HG02852 (cell line): ENCODE measurements around the gene ADAT1.
"Not testable (repeated sequence)": the region's sequence is repeated elsewhere in the genome, so short reads cannot be mapped to it uniquely, and the experiment has no call there.

Experiments used
- ATAC-seq: cut with Tn5 transposase; IDR thresholded peaks from one replicate; pipeline ENCODE4 v1.9.1; 2021; ENCODE audit warnings: mild to moderate bottlenecking, moderate library complexity; ENCODE audit not compliant: unreplicated experiment

The ADAT1 gene

DNA sequence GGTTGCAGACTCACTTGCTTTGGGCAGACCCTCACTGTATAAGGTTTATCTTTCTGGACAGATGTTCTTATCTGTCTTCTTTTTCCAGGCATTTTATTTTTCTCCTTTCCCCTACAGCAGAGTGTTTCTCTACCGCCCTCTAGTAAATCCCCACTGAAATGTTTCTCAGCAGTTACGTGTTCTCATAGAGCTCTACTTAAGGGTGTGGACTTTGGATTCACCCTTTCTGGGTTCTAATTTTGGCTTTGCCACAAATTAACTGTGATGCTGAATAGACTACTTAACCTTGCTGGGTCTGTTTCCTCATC, 2.0 kb downstream of the ADAT1 start:
- no peak for ATAC-seq

DNA sequence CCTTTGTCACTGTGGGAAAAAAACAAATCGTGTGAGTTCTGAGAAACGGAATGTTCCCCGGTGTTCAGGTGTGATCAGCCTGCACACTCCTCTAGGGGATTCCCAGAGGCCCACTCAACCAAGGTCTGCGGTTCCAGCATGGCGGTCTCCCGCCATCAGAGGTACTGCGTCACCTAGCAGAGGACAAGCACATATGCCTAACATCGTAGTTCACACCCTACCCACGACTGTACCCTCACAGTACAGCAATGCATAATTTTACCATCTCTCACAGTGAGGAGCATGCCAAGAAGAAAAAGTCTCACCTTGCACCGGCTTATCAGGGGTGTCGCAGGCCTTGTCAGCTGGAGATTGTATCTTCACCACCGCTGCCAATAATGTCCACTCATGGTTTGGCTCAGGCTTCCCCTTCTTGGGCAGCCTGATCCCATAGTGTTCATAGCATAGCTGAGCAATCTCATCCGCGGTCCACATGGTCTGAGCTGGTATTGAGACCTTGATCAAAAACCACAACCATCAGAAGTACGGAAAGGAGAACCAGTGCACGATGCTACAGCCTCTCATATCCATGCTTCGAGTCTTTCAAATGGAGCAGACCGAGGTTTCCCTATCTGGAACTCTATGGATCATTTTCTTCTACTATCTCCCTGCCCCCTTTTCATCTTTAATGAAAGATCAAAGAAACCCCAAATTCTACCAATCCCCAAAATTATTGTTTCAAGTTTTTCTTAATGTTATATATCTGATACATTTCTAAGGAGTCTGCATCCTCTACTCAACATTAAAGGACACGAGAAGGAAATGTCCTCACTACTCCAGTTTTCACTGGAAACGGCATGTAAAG, 2.5 kb downstream of the ADAT1 start:
- no peak for ATAC-seq

DNA sequence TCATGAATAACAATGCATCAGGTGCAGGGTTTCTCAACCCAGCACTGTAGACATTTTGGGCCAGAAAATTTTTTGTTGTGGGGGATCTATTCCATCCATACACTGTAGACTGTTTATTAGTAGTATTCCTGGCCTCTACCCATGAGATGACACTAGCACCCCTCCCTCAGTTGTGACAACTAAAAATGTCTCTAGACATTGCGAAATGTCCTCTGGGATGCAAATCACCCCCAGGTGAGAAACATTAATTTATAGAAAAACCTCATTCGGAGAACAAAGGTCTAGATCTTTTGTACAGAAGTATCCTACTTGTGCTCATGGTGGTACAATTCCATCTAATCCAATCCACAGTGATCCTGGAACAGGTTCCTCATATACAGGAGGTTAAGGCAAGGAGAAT, 4.3 kb downstream of the ADAT1 start:
- ATAC-seq = no peak

DNA sequence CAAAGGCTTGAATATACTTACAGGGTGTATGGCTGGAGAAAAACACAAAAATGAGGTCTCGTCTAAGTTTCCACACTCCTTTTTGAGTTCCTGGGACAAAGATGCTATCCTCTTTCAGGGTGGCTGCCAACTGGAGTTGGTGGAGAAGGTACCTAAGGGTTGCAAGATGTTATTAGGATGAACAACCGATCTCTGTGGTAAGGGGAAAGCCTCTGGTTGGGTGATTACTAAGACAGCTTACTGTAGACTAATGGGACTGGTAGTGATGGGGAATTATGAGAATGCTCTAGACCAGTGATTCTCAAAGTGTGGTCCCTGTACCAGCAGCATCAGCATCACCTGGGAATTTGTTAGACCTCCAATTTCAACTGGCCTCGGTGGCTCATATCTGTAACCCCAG, 6.0 kb downstream of the ADAT1 start:
- ATAC-seq = no peak

DNA sequence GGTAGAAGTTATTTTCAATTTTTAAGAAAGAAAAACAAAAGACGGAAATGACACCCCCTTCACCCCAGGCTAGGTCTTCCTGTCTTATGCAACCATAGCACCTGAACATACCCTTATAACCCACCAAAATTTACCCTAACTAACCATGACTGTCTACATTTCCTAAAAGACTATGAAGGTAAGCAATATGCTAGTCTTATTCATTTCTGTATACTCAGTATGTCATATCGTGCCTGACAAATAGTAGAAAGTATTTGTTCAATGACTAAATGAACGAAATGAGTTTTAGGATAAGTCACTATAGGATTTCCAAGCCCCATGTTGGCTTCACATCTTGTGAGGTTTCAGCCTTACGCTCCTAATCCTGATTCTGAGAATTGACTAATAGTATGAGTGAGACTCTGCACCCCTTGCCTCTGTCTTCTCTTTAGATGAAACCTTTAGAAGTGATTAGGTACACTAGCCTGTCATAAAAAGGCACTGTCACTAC, 6.5 kb downstream of the ADAT1 start:
- peak; percentile 64 for ATAC-seq

DNA sequence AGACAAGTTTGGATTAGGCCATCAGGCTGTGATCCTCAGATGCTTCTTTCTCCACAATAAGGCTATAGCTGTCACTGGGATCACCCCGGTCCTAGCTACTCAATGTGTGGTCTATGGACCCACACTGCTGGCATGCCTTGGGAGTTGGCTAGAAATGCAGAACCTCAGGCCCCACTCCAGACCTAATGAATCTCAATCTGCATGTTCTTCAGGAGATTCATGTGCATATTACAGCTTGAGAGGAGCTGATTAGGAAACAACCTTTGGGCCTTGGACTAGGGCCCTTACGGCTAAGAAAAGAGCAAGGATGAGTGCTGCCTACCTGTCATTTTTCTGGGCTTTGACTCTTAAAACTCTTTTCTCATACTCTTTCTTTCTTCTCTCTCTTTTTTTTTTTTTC, 7.5 kb downstream of the ADAT1 start:
- no peak for ATAC-seq

DNA sequence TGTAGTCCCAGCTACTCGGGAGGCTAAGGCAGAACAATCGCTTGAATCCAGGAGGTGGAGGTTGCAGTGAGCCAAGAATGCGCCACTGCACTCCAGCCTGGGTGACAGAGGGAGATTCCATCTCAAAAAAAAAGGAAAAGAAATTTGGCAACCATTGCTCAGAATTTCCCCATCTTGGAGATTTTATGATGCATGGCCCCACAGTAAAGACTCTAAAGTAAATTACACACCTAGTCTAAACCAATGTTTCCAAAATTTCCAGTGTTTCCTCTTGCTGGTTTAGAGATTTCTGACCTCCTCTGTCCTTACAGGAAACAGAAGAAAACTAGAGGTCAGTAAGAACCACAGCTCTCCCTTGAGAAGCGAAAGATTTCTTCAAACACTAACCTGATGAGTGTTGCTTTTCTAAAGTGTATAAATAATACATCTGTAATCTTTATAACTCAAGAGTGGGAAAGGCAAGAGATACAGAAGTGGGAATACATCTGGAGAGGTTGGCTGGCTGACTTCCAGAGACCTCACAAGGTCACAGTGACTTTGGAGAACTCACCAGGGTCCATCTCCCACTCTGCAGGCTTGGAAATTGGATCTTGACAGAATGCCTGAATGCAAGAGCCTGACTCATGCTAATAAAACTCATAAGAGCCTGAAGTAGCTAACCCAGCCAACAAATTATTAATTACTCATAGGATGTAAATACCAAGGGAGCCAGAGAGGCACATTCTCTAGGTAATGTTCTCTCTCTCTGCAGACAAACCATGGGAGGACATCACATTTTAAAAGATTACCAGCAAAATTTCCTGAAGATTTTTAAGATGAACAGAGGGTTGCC, 8.8 kb downstream of the ADAT1 start:
- no peak for ATAC-seq

DNA sequence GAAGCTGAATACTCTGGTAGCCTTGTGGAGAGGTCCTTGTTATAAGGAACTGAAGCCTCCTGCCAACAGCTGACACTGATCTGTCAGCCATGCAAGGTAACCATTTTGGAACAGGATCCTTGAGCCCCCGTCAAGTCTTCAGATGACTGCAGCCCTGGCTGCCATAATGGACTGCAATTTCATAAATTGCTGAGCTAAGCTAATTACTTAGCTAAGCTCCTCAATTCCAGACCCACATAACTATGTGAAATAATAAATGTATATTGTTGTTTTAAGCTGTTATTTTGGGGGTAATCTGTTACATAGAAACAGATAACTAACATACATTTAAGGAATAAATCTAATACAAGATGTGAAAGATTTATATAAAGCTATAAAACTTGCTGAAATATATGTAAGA, 16.6 kb downstream of the ADAT1 start:
- ATAC-seq = no peak

DNA sequence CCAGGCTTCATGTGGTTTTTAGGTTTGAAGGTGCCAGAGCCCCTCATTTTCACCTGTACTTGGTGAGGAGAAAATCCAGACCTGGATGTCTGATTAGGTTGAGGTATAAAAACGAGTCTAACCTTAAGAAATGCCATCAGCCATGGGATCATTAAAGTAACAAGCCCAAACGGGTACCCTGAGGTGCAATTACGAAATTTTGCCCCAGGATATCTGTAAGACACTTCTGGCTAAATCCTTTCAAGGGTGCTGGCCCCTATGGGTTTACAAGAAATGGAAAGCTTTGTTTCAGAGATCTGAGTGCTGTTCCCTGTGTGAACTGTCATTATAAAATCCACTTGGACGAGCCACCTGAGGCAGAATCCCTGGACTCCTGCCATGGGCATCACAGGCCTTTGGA, 19.8 kb downstream of the ADAT1 start:
- no peak for ATAC-seq

DNA sequence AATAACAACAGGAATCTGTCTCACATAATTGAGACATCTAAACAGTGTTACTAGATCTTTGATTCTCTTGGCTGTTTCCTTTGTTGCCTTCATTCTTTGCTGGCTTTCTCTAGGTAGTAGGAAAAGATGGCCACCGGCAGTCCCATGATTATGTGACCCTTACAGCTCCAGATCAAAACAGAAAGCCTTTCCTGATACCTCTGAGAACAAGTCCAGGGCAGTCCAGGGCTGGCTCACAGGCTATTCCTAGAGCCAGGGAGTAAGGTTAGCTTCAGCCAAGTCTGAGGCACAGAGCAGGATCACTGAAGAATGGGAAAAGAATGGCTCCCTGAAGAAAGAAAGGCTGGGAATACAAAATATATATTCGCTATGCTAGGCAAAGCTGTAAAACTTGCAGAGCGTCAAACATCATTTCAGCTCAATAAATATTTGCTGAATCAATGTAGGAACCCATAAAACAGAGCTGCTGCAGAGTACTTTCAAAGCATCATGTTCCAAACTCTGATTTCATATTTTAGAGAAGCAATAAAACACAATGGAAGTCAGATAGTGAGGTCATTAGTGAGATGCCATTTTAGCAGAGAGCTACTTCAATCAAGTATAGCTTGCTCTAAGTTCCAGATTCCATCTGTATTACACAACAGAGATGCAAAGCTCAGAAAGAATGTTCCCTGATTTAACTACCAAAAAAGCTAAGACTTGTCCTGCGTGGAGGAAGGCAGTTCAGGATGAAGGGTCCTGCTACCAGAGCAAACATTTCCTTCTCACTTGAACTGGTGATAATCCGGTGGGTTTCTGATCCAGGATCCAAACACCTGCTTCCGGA, 23.4 kb downstream of the ADAT1 start:
- ATAC-seq = no peak

DNA sequence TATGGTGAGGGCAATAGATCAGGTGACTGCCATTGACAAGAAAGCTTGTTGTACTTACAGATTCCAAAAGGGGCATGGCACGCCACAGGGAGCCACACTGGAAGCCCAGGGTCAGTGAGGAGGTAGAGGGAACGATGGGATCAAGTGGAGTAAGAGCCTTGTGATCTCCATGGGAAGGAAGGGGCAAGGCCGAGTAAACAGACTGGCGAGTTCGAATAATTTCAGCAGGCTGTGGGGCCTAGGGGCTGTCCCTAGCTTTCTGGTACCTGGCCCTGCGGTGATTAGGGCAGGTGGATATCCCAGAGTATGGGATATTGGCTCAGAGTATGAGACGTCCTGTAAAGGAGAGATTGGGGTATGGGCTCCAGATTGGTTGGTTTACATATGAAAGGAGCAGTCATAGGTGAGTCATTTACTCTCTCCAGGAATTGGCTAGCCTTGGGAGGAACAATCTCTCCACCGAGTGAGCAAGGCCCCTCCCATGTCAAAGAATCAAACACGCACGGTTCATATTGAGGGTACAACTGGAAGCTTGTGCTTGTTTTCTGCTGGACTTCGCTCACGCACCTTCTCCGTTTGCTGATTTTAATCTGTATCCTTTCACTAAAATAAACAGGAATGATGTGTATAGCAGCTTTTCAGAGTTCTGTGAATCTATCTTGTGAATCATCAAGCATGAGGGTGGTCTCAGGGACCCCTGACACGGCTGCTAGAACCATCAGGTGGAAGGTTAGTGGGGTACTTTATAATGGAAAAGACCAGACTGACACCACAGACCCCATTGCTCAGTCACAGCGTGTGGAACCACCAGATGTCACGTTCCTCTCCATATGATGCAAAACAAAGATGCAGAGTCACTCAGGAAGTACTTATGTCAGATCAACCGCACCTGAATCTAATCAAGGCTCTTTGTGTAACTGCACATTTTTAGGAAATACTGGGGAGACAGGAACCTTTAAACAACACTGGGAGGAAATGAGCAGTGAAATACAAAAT, 29.0 kb downstream of the ADAT1 start:
- no peak for ATAC-seq

DNA sequence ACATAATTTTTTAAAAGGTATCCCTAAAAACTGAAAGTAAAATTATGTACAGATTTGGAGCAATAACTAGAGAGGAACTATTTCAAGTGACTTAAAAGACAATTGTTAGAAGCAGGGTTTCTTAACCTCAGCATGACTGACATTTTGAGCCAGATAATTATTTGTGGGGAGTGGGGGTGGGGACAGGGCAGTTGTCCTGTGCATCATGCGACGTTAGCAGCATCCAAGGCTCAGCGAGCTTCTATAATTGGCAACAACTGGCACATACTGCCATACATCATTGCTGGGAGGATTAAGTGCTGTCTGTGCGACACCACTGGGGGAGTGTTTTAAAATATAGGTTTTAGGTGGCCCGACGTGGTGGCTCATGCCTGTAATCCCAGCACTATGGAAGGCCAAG, 29.8 kb downstream of the ADAT1 start:
- no peak for ATAC-seq

DNA sequence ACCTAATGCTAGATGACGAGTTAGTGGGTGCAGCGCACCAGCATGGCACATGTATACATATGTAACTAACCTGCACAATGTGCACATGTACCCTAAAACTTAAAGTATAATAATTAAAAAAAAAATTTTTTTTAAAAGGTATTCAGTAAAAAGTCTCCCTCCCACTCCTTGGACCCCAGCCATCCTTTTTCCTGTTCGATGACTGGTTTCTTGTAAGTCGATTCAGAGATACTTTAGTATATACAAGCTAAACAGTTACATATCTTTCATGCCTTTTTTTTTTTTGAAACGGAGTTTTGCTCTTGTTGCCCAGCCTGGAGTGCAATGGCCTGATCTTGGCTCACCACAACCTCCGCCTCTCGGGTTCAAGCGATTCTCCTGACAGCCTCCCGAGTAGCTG, 31.2 kb downstream of the ADAT1 start:
- not testable (repeated sequence) for ATAC-seq

DNA sequence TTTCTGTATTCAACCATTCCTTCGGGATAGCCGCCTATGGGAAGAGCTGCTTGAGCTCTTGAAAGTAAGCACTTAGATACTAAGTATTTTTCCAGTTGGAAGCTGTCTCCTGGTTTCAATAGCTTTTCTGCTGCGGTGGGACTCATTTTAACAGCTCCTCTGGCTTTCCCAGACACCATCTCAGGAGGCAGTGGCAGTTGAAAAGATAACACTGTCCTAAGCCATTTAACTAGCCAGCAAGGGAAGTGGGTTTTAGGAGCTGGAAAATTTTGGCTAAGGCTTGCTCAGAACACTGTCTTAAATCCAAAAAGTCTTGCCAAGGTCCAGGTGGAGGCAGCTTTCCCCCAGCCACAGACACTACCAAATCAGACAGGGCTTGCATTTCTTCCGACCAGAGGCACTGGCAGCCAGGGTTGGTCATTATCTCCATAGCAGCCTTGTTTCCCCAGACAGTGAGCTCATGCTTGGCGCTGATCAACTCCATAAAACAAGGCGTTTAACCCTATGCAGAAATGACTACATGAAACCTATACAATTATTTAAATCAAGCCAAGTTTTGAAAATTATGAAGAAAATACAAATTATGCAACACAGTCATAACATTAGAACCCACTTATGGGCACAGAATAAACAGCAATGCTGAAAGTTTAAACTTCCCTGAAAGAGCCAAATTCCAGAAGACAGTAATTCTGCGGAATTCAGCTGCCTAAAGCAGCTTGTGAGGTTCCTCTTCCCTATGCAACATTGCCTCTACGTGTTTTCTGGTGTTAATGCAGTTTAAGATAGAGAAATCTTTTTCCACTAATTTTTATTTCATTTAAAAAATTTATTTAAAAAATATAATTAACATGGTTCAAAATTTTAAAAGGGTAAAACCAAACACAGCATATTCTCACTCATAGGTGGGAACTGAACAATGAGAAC, 31.9 kb downstream of the ADAT1 start:
- ATAC-seq = no peak

DNA sequence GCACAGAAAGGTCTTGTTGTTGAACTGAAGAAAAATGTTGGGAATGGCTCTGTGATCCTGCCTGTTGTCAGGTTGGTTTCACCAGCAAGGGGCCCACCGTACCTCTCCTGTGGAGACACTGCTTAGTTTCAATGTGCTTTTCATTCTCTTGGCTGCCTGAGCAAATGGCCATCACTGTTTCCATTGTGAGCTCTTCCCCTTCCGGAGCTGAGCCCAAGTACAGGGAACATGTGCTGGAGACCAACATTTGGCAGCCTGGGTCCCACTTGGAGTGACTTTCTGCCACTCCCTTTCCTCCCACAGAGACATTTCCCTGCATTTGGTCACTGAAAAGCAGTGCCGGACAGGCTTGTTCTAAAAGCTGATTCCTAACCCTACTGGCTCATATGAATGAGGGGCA, 33.8 kb downstream of the ADAT1 start:
- no peak for ATAC-seq

DNA sequence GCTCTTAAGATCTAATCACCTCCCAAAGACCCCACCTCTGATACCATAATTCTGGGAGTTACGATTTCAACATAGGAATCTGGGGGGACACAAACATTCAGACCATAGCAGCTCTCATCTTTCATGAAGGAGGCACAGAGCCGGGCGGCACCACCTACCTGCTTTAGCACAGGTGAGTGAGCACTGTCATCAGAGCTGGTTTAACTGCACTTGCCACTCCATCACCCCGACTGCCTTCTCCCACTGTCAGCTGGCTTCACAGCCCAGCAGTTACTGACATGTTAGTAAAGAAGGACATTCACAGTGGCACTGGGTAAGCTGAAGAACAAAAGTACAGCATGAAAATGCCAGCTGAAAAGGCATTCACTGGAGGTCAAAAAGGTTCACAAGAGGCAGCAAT, 34.4 kb downstream of the ADAT1 start:
- no peak for ATAC-seq

DNA sequence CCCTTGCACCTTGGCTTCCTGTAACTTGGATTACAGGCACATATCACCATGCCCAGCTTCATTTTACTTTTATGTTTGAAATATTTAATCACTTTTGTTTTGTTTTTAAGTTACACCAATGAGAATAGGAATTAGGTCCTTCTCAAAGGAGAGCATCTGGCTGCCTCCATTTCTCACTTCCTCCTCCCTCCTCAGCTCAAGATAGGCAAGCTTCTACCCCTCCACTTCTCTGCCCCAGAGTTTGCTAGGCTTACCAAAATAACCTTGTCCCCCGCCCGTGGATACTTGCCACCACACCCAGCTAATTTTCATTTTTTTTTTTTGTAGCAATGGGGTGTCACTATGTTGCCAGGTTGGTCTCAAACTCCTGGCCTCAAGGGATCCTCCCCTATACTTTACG, 39.0 kb downstream of the ADAT1 start:
- peak; percentile 63 for ATAC-seq

DNA sequence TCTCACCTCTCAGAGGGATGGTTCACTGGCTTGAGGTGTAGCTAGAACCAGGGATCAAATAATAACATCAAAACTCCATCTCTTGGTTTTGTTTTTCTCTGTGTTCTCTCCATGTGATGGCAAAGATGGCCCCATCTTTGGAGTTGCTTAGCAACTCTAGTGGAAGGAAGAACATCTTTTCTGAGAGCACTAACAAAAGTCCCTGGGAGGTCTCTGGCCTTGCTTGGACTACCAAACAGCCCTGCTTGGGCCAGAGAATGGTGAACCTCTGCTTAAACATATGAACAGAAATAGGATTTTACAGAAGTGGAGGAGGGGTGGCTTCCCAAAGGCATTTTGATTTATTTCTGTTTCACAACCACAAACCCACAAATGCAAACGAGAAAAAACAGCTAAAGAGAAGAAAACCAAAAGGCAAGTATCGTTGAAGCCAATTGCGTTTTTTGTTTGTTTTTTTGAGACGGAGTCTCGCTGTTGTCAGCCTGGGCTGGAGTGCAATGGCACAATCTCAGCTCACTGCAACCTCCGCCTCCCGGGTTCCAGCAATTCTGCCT, 43.7 kb downstream of the ADAT1 start:
- ATAC-seq = no peak

DNA sequence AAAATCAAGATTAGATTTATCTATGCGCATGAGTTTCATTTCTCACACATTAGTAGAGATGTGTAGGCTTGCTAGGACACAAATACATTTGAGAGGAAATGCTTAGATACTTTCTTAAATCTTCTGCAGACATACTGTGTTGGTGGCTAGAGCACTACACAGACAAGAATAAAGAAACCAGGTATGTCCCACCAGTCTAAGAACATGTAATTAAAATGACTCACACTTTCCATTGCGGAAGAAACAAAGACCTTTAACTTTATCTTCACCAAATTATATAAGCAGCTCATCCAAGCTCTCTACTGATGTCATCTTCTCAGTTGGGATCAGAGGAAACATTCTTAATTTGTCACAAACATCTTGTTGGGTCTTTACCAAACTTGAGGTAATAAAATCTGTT, 44.4 kb downstream of the ADAT1 start:
- no peak for ATAC-seq
